IMR-90 (cell line): ENCODE data around the gene RFX3. TPM values are rescaled to one million over a fixed set of nuclear protein-coding genes. Genes with fewer than 3 reads are reported as not detected.

ENCODE experiments used
- ATAC-seq: fragments of 200-7000 bp; cut with Tn5 transposase; 2 replicates; pipeline ENCODE4 v1.9.1; 2020; ENCODE audit warnings: low read depth, mild to moderate bottlenecking, moderate library complexity
- BruUV-seq: library from RNA; stranded (reverse); fragments of 400-500 nt; replicated peaks from 2 replicates; lab custom pipeline; 2021; lab: Mats Ljungman, UMichigan
- CTCF ChIA-PET: fragments of 300-600 bp; formaldehyde crosslinking; extraction: SDS; loops from one replicate; lab custom pipeline; 2021; ENCODE audit warnings: antibody characterized with exemption; lab: Yijun Ruan, JAX
- POLR2A ChIA-PET: fragments of 300-600 bp; sonication (Branson Sonifier 250); formaldehyde crosslinking; loops from one replicate; lab custom pipeline; 2022; ENCODE audit warnings: antibody characterized with exemption; ENCODE audit not compliant: unreplicated experiment; lab: Charles Lee
- DNase-seq: peaks from one replicate; pipeline ENCODE4 v3.0.0; 2013
- H2AFZ ChIP-seq: replicated peaks from 2 replicates; pipeline ENCODE3; 2013; ENCODE audit warnings: low read length, mild to moderate bottlenecking; ENCODE audit not compliant: poor library complexity
- H2AK5ac ChIP-seq: 2 replicates; pipeline ENCODE4 v1.6.1; 2013; ENCODE audit warnings: low read depth, low read length, inconsistent platforms
- H2AK9ac ChIP-seq: replicated peaks from 2 replicates; pipeline ENCODE3; 2013; ENCODE audit warnings: mild to moderate bottlenecking, low read depth, low read length, moderate library complexity; ENCODE audit not compliant: poor library complexity
- H2BK120ac ChIP-seq: 2 replicates; pipeline ENCODE4 v1.6.1; 2013; ENCODE audit warnings: low read depth, low read length, inconsistent platforms
- H2BK15ac ChIP-seq: 3 replicates; pipeline ENCODE4 v1.6.1; 2013; ENCODE audit warnings: low read depth, low read length, inconsistent platforms
- H2BK20ac ChIP-seq: 2 replicates; pipeline ENCODE4 v1.6.1; 2013; ENCODE audit warnings: low read depth, mild to moderate bottlenecking, inconsistent platforms, low read length, moderate library complexity
- H2BK5ac ChIP-seq: 2 replicates; pipeline ENCODE4 v1.6.1; 2013; ENCODE audit warnings: mild to moderate bottlenecking, low read depth, low read length, inconsistent platforms; ENCODE audit not compliant: poor library complexity, severe bottlenecking
- H3K14ac ChIP-seq: replicated peaks from 2 replicates; pipeline ENCODE4 v1.6.1; 2013; ENCODE audit warnings: low read depth, low read length, inconsistent platforms
- H3K18ac ChIP-seq: 2 replicates; pipeline ENCODE4 v1.6.1; 2013; ENCODE audit warnings: low read depth, low read length, control low read depth
- H3K23ac ChIP-seq: 2 replicates; pipeline ENCODE4 v1.6.1; 2013; ENCODE audit warnings: low read depth, low read length, inconsistent platforms
- H3K27ac ChIP-seq: 2 replicates; pipeline ENCODE4 v1.5.1; 2013; ENCODE audit warnings: mild to moderate bottlenecking, control low read depth, low read length; ENCODE audit not compliant: insufficient read depth
- H3K27me3 ChIP-seq: 2 replicates; pipeline ENCODE4 v1.6.1; 2013; ENCODE audit warnings: low read length; ENCODE audit not compliant: control insufficient read depth, insufficient read depth
- H3K36me3 ChIP-seq: 2 replicates; pipeline ENCODE4 v1.6.1; 2013; ENCODE audit warnings: low read length, mixed read lengths; ENCODE audit not compliant: control insufficient read depth, insufficient read depth
- H3K4ac ChIP-seq: 2 replicates; pipeline ENCODE4 v1.6.1; 2013; ENCODE audit warnings: low read depth, low read length, inconsistent platforms
- H3K4me1 ChIP-seq: 2 replicates; pipeline ENCODE4 v1.6.1; 2013; ENCODE audit warnings: low read length, mixed read lengths; ENCODE audit not compliant: control insufficient read depth, insufficient read depth
- H3K4me2 ChIP-seq: 2 replicates; pipeline ENCODE4 v1.6.1; 2013; ENCODE audit warnings: low read depth, mild to moderate bottlenecking, control low read depth, low read length, moderate library complexity
- H3K4me3 ChIP-seq: 2 replicates; pipeline ENCODE4 v1.5.1; 2013; ENCODE audit warnings: low read depth, mild to moderate bottlenecking, control low read depth, low read length, moderate library complexity; ENCODE audit not compliant: insufficient read depth
- H3K56ac ChIP-seq: 2 replicates; pipeline ENCODE4 v1.6.1; 2013; ENCODE audit warnings: low read length, inconsistent platforms; ENCODE audit not compliant: insufficient read depth; ENCODE audit errors: extremely low read depth
- H3K79me1 ChIP-seq, 2 experiments: 2 replicates each; pipeline ENCODE4 v1.6.1; 2013; ENCODE audit warnings: low read length in 2 of 2, inconsistent platforms in 1 of 2, low read depth in 1 of 2
- H3K9ac ChIP-seq: 2 replicates; pipeline ENCODE4 v1.6.1; 2013; ENCODE audit warnings: low read depth, low read length, control low read depth
- H3K9me1 ChIP-seq: 2 replicates; pipeline ENCODE4 v1.6.1; 2013; ENCODE audit warnings: low read length, inconsistent platforms; ENCODE audit not compliant: insufficient read depth
- H3K9me3 ChIP-seq: 2 replicates; pipeline ENCODE4 v1.6.1; 2013; ENCODE audit warnings: low read length; ENCODE audit not compliant: control insufficient read depth, insufficient read depth
- H4K20me1 ChIP-seq: 2 replicates; pipeline ENCODE4 v1.6.1; 2013; ENCODE audit warnings: low read length, inconsistent platforms; ENCODE audit not compliant: insufficient read depth
- H4K5ac ChIP-seq: 2 replicates; pipeline ENCODE4 v1.6.1; 2013; ENCODE audit warnings: mild to moderate bottlenecking, low read depth, low read length, control low read depth
- H4K8ac ChIP-seq, 2 experiments: 2 replicates each; pipeline ENCODE4 v1.6.1; 2013; ENCODE audit warnings: low read depth in 2 of 2, low read length in 2 of 2, control low read depth in 1 of 2, inconsistent platforms in 1 of 2
- H4K91ac ChIP-seq: 2 replicates; pipeline ENCODE4 v1.6.1; 2013; ENCODE audit warnings: low read depth, low read length, inconsistent platforms; ENCODE audit not compliant: insufficient read depth
- CEBPB ChIP-seq: IDR thresholded peaks from 2 replicates; pipeline ENCODE4 v1.6.1; 2012; ENCODE audit warnings: low read depth, low read length, improper control_type of control experiment
- CHD1 ChIP-seq: IDR thresholded peaks from 2 replicates; pipeline ENCODE4 v1.6.1; 2012; ENCODE audit warnings: low read depth, low read length, improper control_type of control experiment
- MAFK ChIP-seq: IDR thresholded peaks from 2 replicates; pipeline ENCODE4 v1.6.1; 2012; ENCODE audit warnings: low read depth, low read length, improper control_type of control experiment
- MXI1 ChIP-seq: IDR thresholded peaks from 2 replicates; pipeline ENCODE4 v1.6.1; 2012; ENCODE audit warnings: low read depth, mild to moderate bottlenecking, low read length, moderate library complexity, borderline replicate concordance
- NFE2L2 ChIP-seq: fragments of 150-350 bp; IDR thresholded peaks from 2 replicates; pipeline ENCODE4 v1.6.1; 2016; ENCODE audit warnings: low read depth, mild to moderate bottlenecking, low read length
- POLR2A ChIP-seq: IDR thresholded peaks from 2 replicates; pipeline ENCODE4 v1.6.1; 2012; ENCODE audit warnings: mild to moderate bottlenecking, low read depth, low read length
- RAD21 ChIP-seq: IDR thresholded peaks from 2 replicates; pipeline ENCODE4 v1.6.1; 2012; ENCODE audit warnings: low read length, improper control_type of control experiment
- RFX5 ChIP-seq: IDR thresholded peaks from 2 replicates; pipeline ENCODE4 v1.8.0; 2012; ENCODE audit warnings: low read depth, mild to moderate bottlenecking, low read length, moderate library complexity
- SMC3 ChIP-seq: fragments of 150-350 bp; IDR thresholded peaks from 2 replicates; pipeline ENCODE4 v1.6.1; 2016; ENCODE audit warnings: low read depth, mild to moderate bottlenecking, antibody characterized with exemption, low read length, moderate library complexity
- WGBS, 2 experiments: methylation state at CpG; one replicate each; pipeline versions ENCODE4 v1.1.5 to v1.1.7; 2013; ENCODE audit warnings: missing lambda C conversion rate in 2 of 2; ENCODE audit not compliant: insufficient read length in 1 of 2; ENCODE audit errors: extremely low coverage in 2 of 2; 5-methylcytosine and 5-hydroxymethylcytosine counted together
- dilution Hi-C: fragments of 300-500 bp; cut with HindIII; formaldehyde crosslinking; loops from one replicate; pipeline ENCODE4 v1.14.3; 2018; ENCODE audit warnings: low sequenced_read_pairs; ENCODE audit not compliant: unreplicated experiment
- in situ Hi-C: fragments of 300-500 bp; cut with MboI; formaldehyde crosslinking; loops from 3 replicates; pipeline ENCODE4 v1.14.3; 2019; ENCODE audit warnings: low sequenced_read_pairs, inconsistent platforms, mixed read lengths
- intact Hi-C: fragments of 100-400 bp; cut with micrococcal nuclease; formaldehyde crosslinking; loops from 2 replicates; pipeline ENCODE4 v1.10.0; 2022
- polyA plus RNA-seq, 3 experiments: library from polyadenylated mRNA; depleted of rRNA; stranded (reverse); fragments of >200 nt; gene quantifications; 2 replicates each; pipeline ENCODE4 v1.2.3, GENCODE V29; 2012; ENCODE audit warnings: low replicate concordance in 1 of 3
- total RNA-seq: library from RNA; depleted of rRNA; stranded (reverse); fragments of >200 nt; gene quantifications from 2 replicates; pipeline ENCODE4 v1.2.3, GENCODE V29; 2012
- TF ChIP-seq, protein P1 (sequence below): conservative IDR thresholded peaks from 2 replicates; pipeline ENCODE4 v1.5.1; 2012; ENCODE audit warnings: mild to moderate bottlenecking, low read depth, low read length, improper control_type of control experiment
- TF ChIP-seq, protein P2 (sequence below): fragments of 150-350 bp; IDR thresholded peaks from 2 replicates; pipeline ENCODE4 v1.6.1; 2017; ENCODE audit warnings: mild to moderate bottlenecking, antibody characterized with exemption, low read length, low read depth
- TF ChIP-seq, protein P3 (sequence below): fragments of 150-350 bp; IDR thresholded peaks from 2 replicates; pipeline ENCODE4 v1.6.1; 2016; ENCODE audit warnings: low read depth, mild to moderate bottlenecking, low read length, moderate library complexity, borderline replicate concordance

Gene RFX3
- total and polyA plus RNA-seq, 2 of the 4 experiments (the other 2 are of a cell fraction) = 1.7 to 2.7 TPM

DNA sequence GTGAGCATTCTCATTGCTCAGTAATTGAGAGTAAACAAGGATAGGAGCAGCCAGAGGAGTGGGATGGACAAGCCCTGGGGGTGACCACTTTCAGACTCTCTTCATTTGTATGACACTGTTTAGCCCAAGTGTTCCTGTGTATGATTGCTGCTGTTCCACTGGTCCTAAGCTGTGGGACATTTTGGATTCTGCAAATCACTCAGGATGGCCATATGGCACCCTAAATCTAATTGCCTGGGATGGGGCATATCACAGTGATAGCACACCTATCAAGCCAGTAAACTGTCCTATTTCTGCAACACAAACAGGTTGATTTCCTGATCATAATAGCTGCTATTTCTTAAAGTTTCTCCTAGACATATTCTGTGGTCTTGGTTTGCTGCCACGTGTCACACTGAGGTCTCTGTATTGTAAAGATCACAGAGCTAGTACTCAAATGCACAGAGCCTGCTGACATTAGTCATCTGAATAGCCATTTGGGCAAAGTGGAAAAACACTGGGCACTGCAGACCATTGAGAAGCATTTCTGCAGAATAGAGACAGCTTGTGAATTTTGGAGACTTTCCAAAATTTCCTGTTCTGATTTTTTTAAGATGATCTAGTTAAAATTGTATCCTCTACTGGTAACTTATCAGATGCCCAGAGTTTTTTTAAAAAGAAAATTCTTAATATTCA lies 320.2 kb downstream of the RFX3 start:
- Histone ChIP-seq H4K5ac (no peak overlapping the region), H3K4me2 (no peak overlapping the region), H3K4me3 (no peak overlapping the region), H2AK5ac (no peak overlapping the region), H3K79me1 (no peaks in the 10 kb centered on the region), H3K9me3 (no peaks in the 10 kb centered on the region), H3K4ac (no peak overlapping the region), H3K27me3 (no peaks in the 10 kb centered on the region), H3K27ac (no peak overlapping the region), H3K9me1 (no peaks in the 10 kb centered on the region), H2BK120ac (no peak overlapping the region), H3K36me3 (no peaks in the 10 kb centered on the region), H4K20me1 (no peaks in the 10 kb centered on the region), H3K18ac (no peak overlapping the region), H2BK15ac (no peak overlapping the region), H3K56ac (no peak overlapping the region), H2BK20ac (no peak overlapping the region), H3K9ac (no peak overlapping the region), H3K14ac (no peak overlapping the region), H4K91ac (no peak overlapping the region), H3K4me1 (no peaks in the 10 kb centered on the region), H2AFZ (no peak overlapping the region), H4K8ac (no peak overlapping the region), H2AK9ac (no peak overlapping the region), H3K23ac (no peak overlapping the region), H2BK5ac (no peak overlapping the region)
- CTCF ChIA-PET = no interaction called here
- WGBS, 2 experiments = 60% methylated on average over 1 of the region's 1 CpG; no CpG with 5 or more reads in 1 of the 2 experiments
- ATAC-seq (no peak), DNase-seq (no peak)
- intact Hi-C loops (no loop called here), in situ Hi-C loops (no loop called here), dilution Hi-C loops (no loop called here)
- no TSS peak for BruUV-seq
- POLR2A ChIA-PET = no interaction called here
- TF ChIP-seq NFE2L2 (no peak), POLR2A (no peak), CHD1 (no peak), CEBPB (no peak), MAFK (no peak), RFX5 (no peak), RAD21 (no peak), SMC3 (no peak), MXI1 (no peak)
- TF ChIP-seq, protein P1, sequence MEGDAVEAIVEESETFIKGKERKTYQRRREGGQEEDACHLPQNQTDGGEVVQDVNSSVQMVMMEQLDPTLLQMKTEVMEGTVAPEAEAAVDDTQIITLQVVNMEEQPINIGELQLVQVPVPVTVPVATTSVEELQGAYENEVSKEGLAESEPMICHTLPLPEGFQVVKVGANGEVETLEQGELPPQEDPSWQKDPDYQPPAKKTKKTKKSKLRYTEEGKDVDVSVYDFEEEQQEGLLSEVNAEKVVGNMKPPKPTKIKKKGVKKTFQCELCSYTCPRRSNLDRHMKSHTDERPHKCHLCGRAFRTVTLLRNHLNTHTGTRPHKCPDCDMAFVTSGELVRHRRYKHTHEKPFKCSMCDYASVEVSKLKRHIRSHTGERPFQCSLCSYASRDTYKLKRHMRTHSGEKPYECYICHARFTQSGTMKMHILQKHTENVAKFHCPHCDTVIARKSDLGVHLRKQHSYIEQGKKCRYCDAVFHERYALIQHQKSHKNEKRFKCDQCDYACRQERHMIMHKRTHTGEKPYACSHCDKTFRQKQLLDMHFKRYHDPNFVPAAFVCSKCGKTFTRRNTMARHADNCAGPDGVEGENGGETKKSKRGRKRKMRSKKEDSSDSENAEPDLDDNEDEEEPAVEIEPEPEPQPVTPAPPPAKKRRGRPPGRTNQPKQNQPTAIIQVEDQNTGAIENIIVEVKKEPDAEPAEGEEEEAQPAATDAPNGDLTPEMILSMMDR = no peak
- TF ChIP-seq, protein P2, sequence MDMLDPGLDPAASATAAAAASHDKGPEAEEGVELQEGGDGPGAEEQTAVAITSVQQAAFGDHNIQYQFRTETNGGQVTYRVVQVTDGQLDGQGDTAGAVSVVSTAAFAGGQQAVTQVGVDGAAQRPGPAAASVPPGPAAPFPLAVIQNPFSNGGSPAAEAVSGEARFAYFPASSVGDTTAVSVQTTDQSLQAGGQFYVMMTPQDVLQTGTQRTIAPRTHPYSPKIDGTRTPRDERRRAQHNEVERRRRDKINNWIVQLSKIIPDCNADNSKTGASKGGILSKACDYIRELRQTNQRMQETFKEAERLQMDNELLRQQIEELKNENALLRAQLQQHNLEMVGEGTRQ = no peak
- TF ChIP-seq, protein P3, sequence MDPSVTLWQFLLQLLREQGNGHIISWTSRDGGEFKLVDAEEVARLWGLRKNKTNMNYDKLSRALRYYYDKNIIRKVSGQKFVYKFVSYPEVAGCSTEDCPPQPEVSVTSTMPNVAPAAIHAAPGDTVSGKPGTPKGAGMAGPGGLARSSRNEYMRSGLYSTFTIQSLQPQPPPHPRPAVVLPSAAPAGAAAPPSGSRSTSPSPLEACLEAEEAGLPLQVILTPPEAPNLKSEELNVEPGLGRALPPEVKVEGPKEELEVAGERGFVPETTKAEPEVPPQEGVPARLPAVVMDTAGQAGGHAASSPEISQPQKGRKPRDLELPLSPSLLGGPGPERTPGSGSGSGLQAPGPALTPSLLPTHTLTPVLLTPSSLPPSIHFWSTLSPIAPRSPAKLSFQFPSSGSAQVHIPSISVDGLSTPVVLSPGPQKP = no peak
